MM.1S (cell line): Measurements from ENCODE around the gene CTNNA1.
"Not testable (repeated sequence)": the region's sequence is repeated elsewhere in the genome, so short reads cannot be mapped to it uniquely, and the experiment has no call there.

Experiments
- CTCF ChIP-seq: fragments of 300-600 bp; sonication (generic); IDR thresholded peaks from 2 replicates; pipeline ENCODE4 v1.5.1; 2016; ENCODE audit warnings: antibody characterized with exemption, low read length, mixed read lengths
- EZH2 ChIP-seq: fragments of 300-600 bp; sonication (generic); optimal IDR thresholded peaks from 2 replicates; pipeline ENCODE3; 2017; ENCODE audit warnings: low read depth, mild to moderate bottlenecking, antibody characterized with exemption, low read length, mixed read lengths

DNA sequence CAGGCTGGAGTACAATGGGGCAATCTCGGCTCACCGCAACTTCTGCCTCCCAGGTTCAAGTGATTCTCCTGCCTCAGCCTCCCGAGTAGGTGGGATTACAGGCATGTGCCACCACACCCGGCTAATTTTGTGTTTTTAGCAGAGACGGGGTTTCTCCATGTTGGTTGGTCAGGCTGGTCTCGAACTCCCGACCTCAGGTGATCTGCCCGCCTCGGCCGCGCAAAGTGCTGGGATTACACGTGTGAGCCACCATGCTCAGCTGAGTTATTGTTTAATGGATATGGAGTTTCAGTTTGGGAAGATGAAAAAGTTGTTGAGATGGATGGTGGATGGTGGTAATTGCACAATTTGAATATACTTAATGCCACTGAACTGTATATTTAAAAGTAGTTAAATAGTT, 22.7 kb upstream of the CTNNA1 start:
- TF ChIP-seq CTCF, EZH2: not testable (repeated sequence)
